GM12873 (cell line): ENCODE data around the gene POU6F2.

Source experiments
- TF ChIP-seq, protein P1 (sequence below): IDR thresholded peaks from 2 replicates; pipeline ENCODE4 v1.5.1; 2012; ENCODE audit warnings: low read depth, mild to moderate bottlenecking, moderate library complexity, low read length, control low read depth; ENCODE audit not compliant: insufficient read depth; ENCODE audit errors: missing control alignments

The POU6F2 gene

DNA sequence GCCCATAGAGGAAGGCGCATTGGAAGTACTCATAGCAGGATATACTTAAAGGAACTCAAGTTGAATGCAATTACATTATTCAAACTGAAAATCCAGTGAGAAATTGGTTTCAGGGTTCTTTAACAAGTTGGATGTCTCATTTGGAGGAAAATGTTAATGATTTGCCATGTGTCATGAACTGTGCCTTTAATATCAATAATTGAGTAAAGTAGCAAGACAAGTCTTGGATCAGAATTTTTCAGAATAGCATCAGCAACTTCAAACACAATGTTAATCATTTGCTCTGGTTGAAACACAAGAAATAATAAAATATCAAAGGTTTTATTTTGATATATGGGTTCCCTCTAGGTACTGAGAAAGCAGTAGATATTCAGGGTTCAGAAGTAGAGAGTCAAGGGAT lies 24.5 kb upstream of the POU6F2 start:
- TF ChIP-seq, protein P1, sequence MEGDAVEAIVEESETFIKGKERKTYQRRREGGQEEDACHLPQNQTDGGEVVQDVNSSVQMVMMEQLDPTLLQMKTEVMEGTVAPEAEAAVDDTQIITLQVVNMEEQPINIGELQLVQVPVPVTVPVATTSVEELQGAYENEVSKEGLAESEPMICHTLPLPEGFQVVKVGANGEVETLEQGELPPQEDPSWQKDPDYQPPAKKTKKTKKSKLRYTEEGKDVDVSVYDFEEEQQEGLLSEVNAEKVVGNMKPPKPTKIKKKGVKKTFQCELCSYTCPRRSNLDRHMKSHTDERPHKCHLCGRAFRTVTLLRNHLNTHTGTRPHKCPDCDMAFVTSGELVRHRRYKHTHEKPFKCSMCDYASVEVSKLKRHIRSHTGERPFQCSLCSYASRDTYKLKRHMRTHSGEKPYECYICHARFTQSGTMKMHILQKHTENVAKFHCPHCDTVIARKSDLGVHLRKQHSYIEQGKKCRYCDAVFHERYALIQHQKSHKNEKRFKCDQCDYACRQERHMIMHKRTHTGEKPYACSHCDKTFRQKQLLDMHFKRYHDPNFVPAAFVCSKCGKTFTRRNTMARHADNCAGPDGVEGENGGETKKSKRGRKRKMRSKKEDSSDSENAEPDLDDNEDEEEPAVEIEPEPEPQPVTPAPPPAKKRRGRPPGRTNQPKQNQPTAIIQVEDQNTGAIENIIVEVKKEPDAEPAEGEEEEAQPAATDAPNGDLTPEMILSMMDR, result no peak

DNA sequence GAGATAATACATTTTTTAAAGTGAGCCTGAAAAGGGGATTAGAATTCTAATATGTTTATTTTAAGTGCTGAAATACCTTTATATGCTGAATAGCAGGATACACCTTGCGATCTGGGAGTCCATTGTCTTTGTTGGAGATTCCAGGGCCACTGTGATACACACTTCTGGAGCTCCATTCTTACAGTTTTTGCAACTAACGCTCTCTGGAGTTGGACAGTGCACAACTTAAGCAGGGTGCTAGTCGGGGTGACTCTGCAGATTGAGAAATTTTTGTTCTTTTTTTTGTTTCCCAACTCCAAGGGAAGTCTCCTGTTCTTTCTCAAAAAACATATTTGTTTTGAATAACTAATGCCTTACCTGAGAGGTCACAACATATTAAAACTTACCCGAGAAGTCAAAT lies 23.7 kb upstream of the POU6F2 start:
- TF ChIP-seq, protein P1, result no peak

DNA sequence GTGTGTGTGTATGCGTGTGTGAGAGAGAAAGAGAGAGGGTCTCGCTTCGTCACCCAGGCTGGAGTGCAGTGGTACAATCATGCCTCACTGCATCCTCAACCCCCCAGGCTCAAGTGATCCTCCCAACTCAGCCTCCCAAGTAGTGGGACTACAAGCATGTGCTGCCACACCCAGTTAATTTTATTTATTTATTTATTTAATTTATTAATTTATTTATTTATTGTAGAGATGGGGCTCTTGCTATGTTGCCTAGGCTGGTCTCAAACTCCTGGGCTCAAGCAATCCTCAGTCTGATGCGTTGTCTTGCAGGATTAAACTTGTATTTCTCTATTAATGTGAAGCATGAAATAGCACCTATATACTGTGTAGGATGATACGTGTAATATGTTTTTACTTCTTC lies 21.8 kb upstream of the POU6F2 start:
- TF ChIP-seq, protein P1, result no peak

DNA sequence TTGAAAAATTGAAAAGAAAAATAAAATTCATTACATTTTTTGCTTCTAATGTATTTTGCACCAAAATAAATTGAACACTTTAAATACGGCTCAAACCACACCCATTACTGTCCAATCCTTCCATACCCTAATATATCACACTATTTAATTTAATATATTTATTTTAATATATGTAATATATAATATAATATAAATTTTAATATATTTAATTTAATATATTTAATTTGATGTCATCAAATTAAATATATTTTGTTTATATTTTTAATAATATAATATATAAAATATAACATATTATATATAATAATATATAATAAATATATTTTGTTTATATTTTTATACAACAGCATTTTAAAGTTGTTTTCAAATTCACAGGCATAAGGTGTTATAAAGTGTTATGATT lies 15.7 kb upstream of the POU6F2 start:
- TF ChIP-seq, protein P1, result no peak

DNA sequence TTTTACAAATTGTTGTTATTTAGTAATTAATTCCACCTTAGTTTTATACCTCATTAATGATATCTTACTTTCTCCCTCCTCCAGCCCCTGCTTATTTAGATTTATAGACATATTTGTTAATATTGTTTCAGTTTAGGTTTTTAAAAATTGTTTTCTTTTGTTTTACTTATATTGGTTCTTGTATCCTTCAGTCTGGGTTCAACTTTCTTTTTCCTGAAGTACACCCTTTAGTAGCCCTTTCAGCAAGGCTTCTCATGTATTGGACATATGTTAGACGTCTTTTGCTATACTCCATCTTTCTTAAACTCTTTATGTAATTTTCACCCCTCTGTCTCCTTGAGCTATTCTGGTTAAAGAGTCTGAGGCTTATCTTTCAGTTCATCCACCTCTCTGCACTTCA lies 12.8 kb upstream of the POU6F2 start:
- TF ChIP-seq, protein P1, result no peak

DNA sequence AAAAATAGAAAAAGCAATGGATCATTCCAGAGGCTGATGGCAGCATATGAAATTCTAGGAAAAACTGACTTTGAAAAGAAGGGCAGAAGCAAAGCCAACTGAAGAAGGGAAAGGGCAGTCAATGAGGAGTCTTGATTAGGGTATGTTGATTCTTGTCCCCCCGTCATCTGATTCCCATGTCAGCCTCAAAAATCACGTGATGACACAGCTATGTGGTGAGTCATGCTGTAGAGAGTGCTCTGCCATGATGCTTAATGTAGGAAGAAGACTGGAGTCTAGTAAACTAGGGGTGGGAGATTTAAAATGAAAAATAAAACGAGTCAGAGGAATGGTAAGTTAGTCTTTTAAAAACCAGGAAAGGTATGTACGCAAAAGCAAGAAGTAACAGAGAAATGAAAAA lies 3.9 kb upstream of the POU6F2 start:
- TF ChIP-seq, protein P1, result no peak

DNA sequence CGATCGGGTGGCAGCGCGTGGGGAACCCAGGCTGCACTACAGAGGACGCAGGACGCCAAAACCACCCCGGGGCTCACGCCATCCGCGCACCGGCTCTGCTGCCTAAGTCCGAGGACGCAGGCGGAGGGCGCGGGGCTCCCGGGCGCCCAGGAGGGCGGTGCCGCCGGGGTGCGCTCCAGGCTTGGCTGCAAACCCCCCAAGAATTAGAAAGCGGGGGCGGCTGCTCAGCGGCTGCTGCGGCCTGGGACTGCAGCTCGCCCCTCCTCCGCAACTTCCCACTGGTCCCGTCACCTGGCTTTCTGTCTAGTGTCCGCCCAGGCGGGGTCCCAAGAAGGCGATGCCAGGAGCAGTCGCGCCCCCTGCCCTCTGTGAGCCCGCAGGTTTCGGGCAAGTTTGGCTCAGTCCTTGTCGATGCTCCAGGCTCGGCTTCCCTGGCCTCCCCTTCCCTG lies 1.7 kb upstream of the POU6F2 start:
- TF ChIP-seq, protein P1, result no peak
